GM21717 (cell line): ENCODE results near the gene SIGLEC8.
"Not testable (repeated sequence)": the region's sequence is repeated elsewhere in the genome, so short reads cannot be mapped to it uniquely, and the experiment has no call there.

Experiments
- ATAC-seq: cut with Tn5 transposase; IDR thresholded peaks from one replicate; pipeline ENCODE4 v1.9.1; 2021; ENCODE audit warnings: mild to moderate bottlenecking, moderate library complexity; ENCODE audit not compliant: unreplicated experiment

The SIGLEC8 gene

DNA sequence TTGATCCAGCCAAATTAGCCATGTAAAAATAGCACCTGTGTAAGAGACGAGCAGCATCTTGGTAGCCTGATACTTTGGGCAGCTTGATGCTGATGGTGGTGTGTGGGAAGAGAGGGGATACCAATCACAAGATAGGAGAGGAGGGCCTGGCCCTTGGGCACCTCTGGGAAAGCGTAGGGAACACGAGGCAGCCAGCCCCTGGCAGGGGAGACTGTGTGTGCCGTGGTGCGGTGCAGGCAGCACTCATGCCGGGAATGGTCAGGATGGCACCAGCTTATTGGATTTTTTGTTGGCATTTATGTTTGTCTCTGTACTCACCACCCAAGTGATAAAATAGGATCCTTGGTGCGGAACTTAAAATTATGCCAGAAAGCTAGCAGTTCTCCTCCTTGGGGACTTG lies 10.2 kb downstream of the SIGLEC8 start:
- ATAC-seq = no peak

DNA sequence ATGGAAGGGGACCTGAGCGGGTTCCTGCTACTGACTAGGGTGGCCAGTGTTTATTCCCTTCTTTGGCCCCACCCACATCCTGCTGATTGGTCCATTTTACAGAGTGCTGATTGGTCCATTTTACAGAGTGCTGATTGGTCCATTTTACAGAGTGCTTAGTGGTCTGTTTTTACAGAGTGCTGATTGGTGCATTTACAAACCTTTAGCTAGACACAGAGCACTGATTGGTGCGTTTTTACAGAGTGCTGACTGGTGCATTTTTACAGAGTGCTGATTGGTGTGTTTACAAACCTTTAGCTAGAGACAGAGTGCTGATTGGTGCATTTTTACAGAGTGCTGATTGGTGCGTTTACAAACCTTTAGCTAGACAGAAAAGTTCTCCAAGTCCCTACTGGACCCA lies 10.7 kb downstream of the SIGLEC8 start:
- not testable (repeated sequence) for ATAC-seq

DNA sequence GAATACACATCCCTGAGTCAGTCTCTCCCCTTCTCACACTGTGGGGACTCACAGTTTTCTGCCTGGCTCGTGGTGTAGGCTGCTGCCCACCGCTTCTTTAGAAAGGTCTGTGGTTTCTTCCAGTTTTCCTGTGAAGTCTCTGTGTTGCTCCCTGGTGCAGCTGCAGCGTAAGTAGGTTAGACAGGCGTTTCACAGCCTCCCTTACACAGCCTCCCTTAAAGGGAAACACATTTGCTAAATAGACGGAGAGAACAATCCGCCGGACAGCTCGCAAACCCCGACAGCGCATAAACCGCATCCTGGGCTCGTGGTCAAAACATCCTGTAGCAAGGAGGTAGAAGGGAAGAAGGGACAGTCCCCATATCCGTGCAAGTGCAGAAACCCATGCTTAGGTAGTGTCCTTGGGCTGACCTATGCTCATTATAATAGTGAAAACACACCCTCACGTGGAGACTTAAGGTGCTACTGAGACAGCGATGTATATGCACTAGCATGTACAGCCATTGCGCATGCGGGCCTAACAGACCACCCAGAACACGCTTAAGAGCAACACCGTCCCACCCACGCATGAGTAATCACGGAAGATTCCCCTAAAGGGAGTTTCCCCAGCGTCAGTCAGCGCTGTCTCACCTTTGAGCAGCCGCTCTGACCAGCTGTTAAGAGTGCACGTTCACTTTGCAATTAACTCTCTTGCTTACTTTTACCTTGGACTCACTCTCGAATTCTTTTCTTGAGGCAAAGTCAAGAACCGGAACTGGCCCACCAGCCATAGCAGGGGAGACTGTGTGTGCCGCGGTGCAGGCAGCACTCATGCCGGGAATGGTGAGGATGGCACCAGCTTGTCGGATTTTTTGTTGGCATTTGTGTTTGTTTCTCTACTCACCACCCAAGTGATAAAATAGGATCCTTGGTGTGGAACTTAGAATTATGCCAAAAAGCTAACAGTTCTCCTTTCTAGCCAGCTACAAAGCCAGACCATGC lies 16.6 kb downstream of the SIGLEC8 start:
- peak; percentile 75 for ATAC-seq

DNA sequence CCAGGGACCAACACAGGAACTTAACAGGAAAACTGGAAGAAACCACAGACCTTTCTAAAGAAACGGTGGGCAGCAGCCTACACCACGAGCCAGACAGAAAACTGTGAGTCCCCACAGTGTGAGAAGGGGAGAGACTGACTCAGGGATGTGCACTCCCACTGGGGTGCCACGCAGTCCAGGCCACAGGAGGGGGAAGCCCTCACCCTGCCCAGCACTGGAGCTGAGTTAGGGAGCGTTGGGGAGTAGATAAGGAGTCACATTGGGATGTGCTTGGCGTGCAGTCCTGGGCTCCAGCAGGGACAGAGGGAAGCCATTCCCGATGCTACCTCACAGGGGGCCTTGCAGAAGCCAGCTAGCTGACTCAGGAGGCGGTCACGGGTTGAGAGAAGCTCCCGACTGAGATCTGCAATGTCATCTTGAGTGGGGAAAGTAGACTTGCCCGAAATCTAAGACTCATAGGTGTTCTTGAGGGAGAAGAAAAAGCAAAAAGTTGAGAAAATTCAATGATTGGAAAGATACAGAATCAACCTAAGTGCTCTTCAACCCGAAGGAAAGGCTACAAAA lies 17.3 kb downstream of the SIGLEC8 start:
- ATAC-seq = no peak

DNA sequence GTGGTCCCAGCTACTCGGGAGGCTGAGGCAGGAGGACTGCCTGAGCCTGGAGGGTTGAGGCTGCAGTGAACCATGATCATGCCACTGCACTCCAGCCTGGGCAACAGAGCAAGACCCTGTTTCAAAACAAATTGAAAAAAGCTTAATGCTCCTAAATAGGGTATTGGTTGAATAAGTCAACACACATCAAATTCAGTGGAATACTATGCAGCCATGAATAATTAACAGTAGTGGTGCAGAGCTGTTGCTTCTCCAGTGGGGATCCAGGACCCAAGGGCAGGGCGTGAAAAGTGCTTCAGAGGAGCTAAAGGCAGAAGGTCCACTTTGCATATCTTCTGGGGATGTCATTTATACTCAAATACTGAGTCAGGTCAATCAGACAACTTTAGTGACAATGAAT lies 18.2 kb downstream of the SIGLEC8 start:
- no peak for ATAC-seq

DNA sequence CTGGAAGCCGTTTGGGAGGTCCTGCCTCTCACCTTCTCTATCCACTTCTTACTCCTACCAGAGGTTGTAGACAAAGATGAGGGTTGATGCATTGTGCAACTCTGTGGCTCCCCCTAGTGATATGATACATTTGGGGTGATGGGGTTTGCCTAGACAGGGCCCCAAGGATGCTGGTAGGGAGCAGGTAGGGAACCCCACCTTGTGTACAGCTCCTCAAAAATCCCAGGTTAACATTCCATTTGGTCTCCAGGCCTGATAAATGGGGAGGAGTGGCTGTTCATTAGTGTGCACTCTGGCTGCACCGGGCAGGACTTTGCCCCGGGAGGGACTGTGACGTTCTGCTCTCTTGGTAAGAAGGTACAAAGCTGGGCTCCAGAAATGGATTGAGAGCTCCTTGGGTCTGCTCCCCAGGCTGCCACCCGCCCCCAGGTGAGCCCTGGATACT lies 19.2 kb downstream of the SIGLEC8 start:
- ATAC-seq = no peak

DNA sequence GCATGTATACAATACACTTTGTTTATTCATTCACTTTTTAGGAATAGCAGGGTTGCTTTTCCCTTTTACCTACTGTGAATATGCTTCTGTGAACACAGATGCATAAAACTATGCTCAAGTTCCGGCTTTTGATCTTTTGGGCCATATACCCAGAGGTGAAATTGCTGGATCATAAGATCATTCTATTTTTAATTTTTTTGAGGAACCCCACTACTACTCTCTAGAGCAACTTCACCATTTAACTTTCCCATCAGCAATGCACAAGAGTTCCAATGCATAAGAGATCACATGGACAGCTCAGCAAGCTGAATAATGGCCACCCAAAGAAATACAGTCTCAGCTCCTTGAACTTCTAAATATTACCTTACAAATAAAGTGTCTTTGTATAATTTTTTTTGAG lies 23.8 kb downstream of the SIGLEC8 start:
- ATAC-seq = no peak

DNA sequence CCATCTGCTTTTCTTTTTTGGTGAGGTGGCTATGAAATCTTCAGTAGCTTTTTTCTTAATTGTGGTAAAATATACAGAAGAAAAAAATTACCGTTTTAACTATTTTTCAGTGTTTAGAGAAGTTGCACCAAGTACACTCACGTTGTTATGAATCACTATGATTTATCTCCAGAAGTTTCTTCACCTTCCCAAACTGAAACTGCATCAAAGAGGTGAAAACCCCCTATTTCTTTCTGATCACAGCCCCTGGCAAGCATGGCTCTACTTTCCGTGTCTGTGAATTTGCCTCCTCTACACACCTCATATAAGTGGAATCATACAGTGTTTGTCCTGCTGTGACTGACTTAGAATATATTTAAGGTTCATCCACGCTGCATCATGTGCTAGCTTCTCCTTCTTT lies 25.2 kb downstream of the SIGLEC8 start:
- no peak for ATAC-seq

DNA sequence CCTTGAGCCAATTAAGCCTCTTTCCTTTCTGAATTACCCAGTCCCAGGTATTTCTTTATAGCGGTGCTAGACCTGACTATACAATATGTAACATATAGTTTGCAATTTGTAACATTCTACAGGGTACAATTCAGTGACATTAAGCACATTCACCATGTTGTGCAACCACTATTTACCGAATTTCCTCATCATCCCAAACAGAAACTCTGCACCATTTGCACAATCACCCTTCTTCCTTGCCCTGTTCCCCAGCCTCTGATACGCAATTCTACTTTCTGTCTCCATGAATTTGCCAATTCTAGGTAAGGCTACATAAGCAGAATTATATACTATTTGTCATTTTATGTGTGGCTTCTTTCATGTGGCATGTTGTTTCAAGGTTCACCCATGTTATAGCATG lies 27.1 kb downstream of the SIGLEC8 start:
- ATAC-seq = no peak

DNA sequence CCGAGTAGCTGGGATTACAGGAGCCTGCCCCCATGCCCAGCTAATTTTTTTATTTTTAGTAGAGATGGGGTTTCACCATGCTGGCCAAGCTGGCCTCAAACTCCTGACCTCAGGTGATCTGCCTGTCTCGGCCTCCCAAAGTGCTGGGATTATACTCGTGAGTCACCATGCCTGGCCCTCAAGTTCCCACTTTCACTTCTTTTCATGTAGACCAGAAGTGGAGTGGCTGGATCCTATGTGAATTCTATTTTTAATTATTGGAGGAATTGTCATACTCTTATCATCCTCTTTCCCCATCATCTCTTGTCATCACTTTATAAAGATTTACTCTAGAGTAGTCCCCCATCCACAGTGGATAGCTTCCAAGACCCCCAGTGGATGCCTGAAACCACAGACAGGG lies 28.0 kb downstream of the SIGLEC8 start:
- ATAC-seq = no peak

DNA sequence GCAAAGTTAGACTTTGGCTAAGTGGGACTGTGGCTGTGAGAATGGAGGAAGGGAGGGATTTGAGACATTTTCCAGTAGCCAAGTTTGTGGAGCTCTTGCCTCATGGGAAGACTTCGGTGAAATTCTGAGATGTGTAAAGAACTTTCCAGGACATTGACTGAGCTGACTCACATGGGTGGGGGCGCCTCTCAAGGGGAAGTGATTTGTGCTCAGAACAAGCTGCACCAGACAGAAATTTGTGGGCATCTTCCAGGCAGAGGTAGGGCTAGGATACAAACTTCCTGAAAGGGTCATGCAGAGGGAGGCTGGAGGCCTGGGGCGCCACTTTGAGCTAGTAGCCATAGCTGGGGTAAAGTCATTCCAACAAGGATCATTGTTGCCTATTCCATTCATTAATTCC lies 31.1 kb downstream of the SIGLEC8 start:
- no peak for ATAC-seq

DNA sequence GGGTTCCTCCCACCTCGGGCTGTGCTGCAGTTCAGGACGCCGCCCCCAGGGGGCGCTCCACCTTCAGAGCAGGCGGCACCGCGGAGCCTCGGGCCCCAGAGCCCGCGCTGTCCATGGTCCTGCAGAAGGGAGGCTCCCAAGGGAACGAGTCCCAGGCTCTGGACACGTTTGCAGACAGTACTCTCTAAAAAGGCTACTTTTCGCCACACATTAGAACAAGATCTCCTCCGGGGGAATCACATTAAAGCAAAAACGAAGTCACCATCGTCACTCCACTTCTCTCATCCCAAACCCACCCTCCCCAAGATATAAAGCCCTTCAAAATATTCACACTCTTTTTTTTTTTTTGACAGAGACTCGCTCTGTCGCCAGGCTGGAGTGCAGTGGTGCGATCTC lies 36.2 kb downstream of the SIGLEC8 start:
- ATAC-seq = no peak

DNA sequence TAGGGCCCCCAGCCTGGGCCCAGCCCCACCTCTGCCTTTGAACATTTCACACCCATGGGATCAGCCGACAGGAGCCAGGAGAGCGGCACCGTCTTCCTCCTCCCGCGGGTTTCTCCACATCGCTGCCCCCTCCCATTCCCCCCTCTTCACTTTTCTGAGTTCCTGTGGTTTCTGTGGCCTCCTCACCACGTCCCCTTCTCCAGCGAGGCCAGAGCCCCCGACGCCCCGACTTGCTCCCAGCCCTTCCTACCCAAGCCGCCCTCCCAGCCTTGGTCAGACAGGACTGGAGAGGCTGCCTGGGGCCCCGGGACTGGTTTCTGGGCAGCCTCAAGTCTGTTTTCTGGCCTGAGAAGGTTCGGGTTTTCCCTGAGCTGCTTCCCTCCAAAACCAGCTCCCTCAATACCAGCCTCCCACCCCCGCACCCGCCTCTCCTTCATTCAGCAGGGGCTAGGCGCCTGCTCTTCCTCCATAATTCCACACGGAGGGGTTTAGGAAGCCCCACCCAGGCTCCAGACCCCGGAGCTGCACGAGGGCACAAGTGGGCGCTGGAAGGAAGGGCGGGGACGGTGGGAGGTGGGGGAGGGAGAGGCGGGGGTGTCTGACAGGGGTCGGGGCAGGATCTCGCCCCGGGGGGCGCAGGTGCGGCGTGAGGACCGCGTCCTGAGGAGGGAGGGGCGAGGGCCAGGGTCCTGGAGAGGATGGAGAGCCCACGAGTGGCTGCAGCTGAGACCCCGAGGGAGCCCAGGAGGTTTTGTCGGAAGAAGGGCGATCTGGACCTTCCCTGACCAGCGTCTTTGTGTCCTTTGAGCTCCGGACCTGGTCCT lies 36.8 kb downstream of the SIGLEC8 start:
- ATAC-seq = no peak

DNA sequence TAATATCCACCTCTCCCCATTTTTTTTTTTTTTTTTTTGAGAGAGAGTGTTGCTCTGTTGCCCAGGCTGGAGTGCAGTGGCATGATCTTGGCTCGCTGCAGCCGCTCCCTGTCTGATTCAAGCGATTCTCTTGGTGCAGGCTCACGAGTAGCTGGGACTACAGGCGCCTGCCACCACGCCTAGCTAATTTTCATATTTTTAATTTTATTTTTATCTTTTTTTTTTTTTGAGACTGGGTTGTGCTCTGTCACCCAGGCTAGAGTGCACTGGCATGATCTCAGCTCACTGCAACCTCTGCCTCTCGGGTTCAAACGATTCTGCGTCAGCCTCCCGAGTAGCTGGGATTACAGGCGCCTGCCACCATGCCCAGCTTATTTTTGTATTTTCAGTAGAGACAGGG lies 37.7 kb downstream of the SIGLEC8 start:
- ATAC-seq = not testable (repeated sequence)

DNA sequence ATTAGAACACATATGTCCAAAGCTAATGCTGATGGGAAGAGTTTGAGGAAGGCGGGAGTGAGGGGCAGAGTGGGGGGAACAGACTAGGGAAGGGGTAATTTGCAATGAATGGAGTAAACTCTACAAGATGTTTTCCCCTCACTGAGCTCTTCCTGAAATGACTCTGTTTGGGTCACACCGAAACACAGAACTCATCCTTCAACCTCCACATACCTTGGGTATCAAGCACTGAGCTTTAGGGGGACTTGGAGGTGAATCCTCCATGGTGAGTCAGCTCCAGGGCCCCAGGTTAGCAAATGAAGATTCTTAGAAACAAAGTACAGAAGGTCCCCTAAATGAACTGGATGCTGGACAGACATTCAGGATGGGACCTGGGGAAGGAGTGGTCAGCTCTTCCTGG lies 39.5 kb downstream of the SIGLEC8 start:
- ATAC-seq = no peak

DNA sequence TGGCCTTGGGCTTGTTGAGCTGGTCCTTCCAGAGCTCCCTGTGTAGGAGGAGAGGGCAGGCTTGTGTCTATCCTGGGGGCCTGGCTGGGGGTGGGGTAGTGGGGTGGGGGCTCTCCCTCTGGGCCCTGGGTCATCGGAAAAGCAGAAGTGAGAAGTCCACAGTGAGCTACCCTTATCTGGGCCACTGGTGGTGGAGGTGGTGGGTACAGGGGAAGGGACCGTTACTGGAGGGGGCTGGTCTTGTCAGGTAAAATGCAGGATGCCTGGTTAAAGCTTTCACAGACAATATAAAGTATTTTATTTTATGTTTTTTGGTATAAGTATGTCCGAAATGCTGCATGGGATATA lies 40.5 kb downstream of the SIGLEC8 start:
- ATAC-seq = peak; percentile 27

DNA sequence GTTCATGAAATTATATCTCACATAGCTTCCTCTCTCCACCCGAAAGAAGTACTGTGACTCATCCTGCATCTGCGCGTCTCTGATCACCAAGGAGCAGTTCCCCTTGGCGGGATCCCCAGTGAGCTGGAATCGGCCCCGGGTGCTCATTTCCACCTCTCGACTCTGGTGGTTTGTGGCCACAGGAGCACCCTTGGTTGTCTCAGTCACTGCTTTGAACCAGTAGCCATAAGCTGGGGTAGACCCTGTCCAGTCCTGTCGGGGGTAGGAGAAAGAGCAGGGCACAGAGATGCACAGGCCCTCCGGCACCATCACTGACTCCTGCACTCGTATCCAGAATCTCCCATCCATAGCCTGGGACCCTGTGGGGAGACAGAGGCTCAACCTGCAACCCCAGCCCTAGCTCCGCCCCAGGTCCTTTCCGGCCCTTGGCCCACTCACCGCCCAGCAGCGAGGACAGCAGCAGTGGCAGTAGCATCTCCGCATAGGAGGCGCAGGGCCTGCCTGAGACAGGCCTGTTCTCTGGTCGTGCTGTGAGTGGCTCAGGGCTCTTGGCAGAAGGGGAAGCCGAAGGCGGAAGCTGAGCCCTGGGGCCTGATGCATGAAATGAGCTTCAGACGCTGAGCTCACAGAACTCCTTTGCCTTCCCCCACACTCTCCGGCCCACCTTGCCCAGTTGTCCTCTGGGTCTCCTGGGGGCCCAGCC lies 41.0 kb downstream of the SIGLEC8 start, which contains the start of gene SIGLEC10:
SIGLEC10 (minus strand) TSS at position 536 of the 703 bp plus-strand sequence; CDS start at position 475, 61 bp downstream.
- ATAC-seq = peak; percentile 55

DNA sequence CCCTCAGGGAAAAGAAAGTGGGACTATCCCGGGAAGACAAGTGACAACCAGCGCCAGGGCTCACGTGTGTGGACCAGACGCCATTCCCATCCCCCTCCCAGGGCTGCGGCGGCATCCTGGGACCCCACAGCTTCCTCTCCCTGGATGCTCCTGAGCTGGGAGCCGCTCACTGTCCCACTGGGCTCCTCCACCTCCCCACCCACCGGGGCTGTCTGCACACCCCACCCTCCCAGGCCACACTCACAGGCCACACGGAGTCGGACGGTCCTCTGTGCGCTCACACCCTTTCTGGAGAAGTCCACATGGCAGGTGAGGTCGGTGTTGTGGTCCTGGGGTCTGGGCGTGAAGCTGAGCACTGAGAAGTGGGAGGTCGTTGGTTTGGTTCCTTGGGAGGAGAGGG lies 41.8 kb downstream of the SIGLEC8 start:
- not testable (repeated sequence) for ATAC-seq

DNA sequence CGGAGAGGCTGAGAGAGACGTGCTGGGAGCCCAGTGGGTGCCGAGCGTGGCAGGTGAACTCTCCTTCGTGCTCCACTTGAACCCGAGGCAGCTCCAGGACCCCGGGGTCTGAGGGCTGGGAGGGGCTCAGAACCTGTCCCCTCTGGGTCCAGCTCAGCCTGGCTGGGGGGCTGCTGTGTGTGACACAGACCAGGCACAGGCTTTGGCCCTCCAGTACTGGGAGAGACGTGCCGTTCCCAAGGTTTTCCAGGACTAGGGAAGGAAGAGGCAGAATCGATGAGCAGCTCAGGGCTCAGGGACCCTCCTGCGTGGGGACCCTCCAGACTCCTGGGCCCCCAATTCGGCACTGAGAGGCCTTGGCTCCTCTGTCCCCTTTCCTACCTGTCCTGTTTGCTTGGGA lies 43.1 kb downstream of the SIGLEC8 start:
- no peak for ATAC-seq

DNA sequence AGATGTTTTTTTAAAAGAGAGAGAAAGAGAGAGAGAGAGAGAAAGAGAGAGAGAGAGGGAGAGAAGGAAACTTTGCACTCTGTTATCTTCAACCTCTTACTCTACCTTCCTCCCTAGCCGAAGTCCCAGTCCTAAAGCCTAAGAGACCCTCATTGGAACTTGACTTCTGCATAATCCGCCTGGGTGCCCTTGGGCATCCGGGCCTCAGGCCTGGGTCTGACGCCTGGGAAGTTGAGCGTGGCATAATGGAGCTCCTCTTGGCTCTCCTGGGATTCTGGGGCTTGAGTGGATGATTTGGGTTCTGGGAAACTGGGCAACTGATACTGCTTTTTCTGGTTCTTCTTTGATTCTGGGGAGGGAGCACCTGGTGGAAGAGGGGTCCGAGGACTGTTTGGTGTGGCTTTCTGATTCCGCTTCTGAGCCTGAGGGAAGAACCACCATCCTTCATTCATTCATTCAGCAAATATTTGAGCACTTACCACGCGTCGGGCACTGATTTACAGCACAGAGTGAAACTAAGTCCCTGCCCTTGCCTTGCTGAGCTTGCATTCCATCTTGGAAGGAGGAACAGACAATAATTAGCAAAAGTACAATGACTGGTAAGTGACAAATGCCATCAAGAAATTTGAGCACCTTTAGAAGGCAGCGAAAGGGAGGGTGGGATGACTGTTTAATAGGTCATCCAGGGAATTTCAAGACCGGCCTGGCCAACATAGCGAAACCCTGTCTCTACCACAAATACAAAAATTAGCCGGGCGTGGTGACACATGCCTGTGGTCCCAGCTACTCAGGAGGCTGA lies 47.1 kb downstream of the SIGLEC8 start:
- no peak for ATAC-seq
